Mucosa of descending colon (tissue), 3 donors: ENCODE measurements around the gene AK5. TPM values are rescaled to one million over a fixed set of nuclear protein-coding genes. Genes with fewer than 3 reads are reported as not detected.

Experiments used
- ATAC-seq: fragments of 200-7000 bp; cut with Tn5 transposase; one replicate; pipeline ENCODE4 v1.9.1; 2020; ENCODE audit warnings: mild to moderate bottlenecking, moderate library complexity
- DNase-seq, 3 donors: peaks; one replicate each; pipeline ENCODE4 v3.0.0-alpha.2; 2020
- H3K36me3 ChIP-seq: fragments of 200-600 bp; one replicate; pipeline ENCODE4 v1.8.0; 2021; ENCODE audit warnings: low read depth, mild to moderate bottlenecking
- H3K4me1 ChIP-seq: fragments of 200-600 bp; one replicate; pipeline ENCODE4 v1.8.0; 2021; ENCODE audit warnings: low read depth, mild to moderate bottlenecking
- H3K4me3 ChIP-seq: fragments of 200-600 bp; one replicate; pipeline ENCODE4 v1.8.0; 2021; ENCODE audit warnings: mild to moderate bottlenecking
- H3K9me3 ChIP-seq: fragments of 200-600 bp; one replicate; pipeline ENCODE4 v1.8.0; 2021; ENCODE audit warnings: mild to moderate bottlenecking
- intact Hi-C, 2 donors: fragments of 100-400 bp; cut with DNase I in 1 of 2; cut with micrococcal nuclease in 1 of 2; formaldehyde crosslinking; loops; one replicate each; pipeline versions ENCODE4 v1.11.0 to v1.11.1; 2022; cut with DNase I, micrococcal nuclease
- total RNA-seq, 3 donors: library from RNA; stranded (reverse); fragmentation: NEBNext Ultra II Directional in 2 of 3; extraction: Animal tissue kit (Norgen Biotek cat#: 25700) in 2 of 3; gene quantifications; one replicate each; pipeline versions ENCODE4 v1.2.1 to v1.2.4, GENCODE V29; 2021 to 2023
- TF ChIP-seq, protein P1 (sequence below): fragments of 200-600 bp; IDR thresholded peaks from one replicate; pipeline ENCODE4 v1.8.0; 2022; ENCODE audit warnings: antibody characterized with exemption, mild to moderate bottlenecking
- donor health status: DM: no; HTN: no; CAD: no; lungs with moderate emphysema.
- donor health status: DM: no; HTN: no; CAD: no.
- donor health status: DM: no; HTN: yes; CAD: no.

AK5 gene
- total RNA-seq, 3 donors from 2014 or later: 0.51 to 3.0 (median 0.84) TPM

DNA sequence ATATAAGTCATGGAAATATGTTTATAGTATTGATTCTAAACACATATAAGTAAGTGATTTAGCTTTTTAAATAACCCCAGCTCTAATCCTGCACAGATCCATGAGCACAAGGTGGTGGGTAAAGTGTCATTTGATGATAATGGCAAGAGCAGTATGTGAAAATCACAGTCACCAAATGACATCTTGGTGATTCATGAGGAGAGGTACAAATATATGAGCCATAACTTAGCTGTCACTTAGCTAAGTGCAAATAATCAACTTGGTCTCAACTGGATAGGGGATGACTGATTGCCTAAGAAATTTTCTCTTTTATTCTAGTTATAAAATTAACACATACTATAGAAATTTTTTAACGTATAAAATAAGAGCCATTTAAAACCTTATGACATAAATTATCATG, 202.5 kb downstream of the AK5 start:
- intact Hi-C loops: no loop called here
- no peaks in the 10 kb centered on the region for H3K36me3 ChIP-seq
- no peak for ATAC-seq
- no peak for DNase-seq
- no peaks in the 10 kb centered on the region for H3K4me1 ChIP-seq
- H3K4me3 ChIP-seq: no peak overlapping the region
- TF ChIP-seq, protein P1, sequence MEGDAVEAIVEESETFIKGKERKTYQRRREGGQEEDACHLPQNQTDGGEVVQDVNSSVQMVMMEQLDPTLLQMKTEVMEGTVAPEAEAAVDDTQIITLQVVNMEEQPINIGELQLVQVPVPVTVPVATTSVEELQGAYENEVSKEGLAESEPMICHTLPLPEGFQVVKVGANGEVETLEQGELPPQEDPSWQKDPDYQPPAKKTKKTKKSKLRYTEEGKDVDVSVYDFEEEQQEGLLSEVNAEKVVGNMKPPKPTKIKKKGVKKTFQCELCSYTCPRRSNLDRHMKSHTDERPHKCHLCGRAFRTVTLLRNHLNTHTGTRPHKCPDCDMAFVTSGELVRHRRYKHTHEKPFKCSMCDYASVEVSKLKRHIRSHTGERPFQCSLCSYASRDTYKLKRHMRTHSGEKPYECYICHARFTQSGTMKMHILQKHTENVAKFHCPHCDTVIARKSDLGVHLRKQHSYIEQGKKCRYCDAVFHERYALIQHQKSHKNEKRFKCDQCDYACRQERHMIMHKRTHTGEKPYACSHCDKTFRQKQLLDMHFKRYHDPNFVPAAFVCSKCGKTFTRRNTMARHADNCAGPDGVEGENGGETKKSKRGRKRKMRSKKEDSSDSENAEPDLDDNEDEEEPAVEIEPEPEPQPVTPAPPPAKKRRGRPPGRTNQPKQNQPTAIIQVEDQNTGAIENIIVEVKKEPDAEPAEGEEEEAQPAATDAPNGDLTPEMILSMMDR: no peak
- H3K9me3 ChIP-seq: no peaks in the 10 kb centered on the region

DNA sequence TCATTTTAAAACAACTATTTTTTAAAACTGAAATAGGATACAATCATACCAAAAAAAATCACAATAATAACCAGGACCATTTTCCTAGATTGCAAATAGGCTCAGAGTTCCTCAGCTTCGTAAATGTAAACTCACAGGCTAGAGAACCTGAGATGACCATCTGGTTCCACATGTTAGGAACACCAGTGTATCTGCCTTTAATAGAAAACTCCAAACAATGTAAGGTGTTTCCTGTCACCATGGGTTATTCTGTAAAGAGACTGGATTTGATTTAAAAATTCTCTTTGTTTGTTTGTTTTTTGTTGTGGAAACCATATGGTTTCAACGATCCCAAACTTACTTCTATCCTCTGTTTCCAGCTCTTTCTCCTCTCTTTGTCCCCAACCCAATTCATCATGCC, 203.1 kb downstream of the AK5 start:
- intact Hi-C loops: no loop called here
- H3K4me3 ChIP-seq: no peak overlapping the region
- no peaks in the 10 kb centered on the region for H3K4me1 ChIP-seq
- ATAC-seq (no peak), DNase-seq (no peak)
- TF ChIP-seq, protein P1: no peak
- H3K36me3 ChIP-seq: no peaks in the 10 kb centered on the region
- no peaks in the 10 kb centered on the region for H3K9me3 ChIP-seq

DNA sequence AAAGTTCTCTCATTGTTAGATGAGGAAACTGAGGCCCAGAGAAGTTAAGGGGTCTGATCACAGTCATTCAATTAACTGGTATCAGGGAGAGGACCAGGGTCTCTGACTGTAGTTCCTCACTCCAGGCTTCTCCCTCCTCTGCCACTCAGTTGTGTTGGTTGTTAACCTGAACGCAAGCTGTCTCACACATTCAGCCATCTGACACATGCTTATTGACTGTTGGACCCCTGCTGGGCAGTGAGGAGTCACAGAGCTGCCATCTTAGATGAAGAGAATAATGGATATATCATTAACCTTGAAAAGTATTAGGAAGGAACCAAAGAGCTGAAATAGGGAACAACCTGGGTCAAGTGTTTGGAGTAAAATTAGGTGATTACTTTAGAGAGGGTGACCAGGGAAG, 205.8 kb downstream of the AK5 start:
- no peak for DNase-seq
- intact Hi-C loops: no loop called here
- no peak for ATAC-seq
- Histone ChIP-seq H3K4me1 (no peaks in the 10 kb centered on the region), H3K4me3 (no peak overlapping the region), H3K9me3 (no peaks in the 10 kb centered on the region), H3K36me3 (no peaks in the 10 kb centered on the region)
- TF ChIP-seq, protein P1: no peak

DNA sequence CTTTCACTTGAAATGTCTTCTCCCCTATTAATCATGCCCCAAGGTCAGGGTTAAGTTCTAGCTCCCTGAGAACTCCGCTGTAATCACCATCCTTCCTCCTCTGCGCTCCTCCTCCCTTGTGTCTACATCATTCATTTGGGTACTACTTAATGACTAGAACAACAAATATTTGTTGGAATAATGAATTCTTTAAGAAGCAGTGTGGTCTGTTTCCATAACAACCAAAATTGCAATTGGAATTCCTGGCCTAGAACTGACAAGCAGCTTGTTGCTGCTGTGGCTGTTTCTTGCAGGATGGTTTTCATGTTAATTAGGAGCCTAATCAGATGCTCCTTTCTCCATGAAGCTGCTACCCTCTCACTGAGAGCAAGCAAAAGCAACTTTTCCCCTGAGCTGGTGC, 208.1 kb downstream of the AK5 start:
- DNase-seq: no peak
- H3K4me1 ChIP-seq: no peaks in the 10 kb centered on the region
- TF ChIP-seq, protein P1: no peak
- intact Hi-C loops: no loop called here
- no peaks in the 10 kb centered on the region for H3K36me3 ChIP-seq
- no peak overlapping the region for H3K4me3 ChIP-seq
- ATAC-seq: no peak
- no peaks in the 10 kb centered on the region for H3K9me3 ChIP-seq

DNA sequence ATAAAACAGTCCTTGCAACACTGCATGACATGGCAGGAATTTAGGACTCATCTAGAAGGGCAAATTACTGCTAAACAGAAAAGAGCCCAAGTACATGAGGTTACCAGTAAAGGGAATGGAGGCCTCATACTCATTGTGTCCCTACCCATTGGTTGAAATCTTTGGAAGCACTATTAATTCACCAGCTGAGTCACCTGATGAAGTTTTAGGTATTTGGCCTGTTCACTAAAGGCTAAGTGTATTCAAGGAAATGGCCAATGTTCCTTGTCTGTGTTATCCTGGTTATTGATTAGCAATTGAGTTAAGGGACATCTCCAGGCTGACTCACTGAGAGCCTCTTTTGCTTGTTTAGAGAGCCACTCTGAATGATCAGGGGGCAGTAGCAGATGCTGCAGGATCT, 212.2 kb downstream of the AK5 start:
- Histone ChIP-seq H3K4me3 (no peak overlapping the region), H3K9me3 (no peaks in the 10 kb centered on the region), H3K36me3 (no peaks in the 10 kb centered on the region), H3K4me1 (no peaks in the 10 kb centered on the region)
- DNase-seq (no peak), ATAC-seq (no peak)
- intact Hi-C loops: no loop called here
- TF ChIP-seq, protein P1: no peak

DNA sequence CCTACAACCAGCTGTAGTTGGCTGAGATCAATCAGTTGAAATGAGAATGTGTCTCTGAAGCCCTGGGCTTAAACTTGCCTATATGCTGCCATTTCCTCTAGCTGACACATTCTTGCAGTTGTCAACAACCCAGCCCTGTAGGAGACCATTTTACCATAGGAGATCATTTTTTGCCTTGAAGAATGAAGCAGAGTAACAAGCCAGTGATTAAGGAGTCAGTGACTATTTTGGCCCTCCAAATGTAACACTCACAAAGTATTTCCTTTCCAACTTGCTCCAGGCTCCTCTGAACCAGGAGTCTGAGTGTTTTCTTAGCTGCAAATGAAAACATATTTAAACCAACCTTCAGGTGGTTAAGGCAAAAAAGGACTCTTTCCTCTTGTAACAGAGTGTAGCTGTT, 217.1 kb downstream of the AK5 start:
- ATAC-seq: no peak

More for the DNA sequence above, 217.1 kb downstream of the AK5 start:
- DNase-seq: no peak
- intact Hi-C loops: no loop called here
- TF ChIP-seq, protein P1: no peak
- Histone ChIP-seq H3K4me1 (no peaks in the 10 kb centered on the region), H3K9me3 (no peaks in the 10 kb centered on the region), H3K36me3 (no peaks in the 10 kb centered on the region), H3K4me3 (no peak overlapping the region)
